Left colon (tissue), 2 donors: ENCODE measurements around the gene KLHL21. TPM values are rescaled to one million over a fixed set of nuclear protein-coding genes. Genes with fewer than 3 reads are reported as not detected.
"Not testable (repeated sequence)": the region's sequence is repeated elsewhere in the genome, so short reads cannot be mapped to it uniquely, and the experiment has no call there.

Source experiments
- ATAC-seq: fragments of 200-7000 bp; cut with Tn5 transposase; one replicate; pipeline ENCODE4 v1.9.1; 2020; ENCODE audit warnings: mild to moderate bottlenecking, moderate library complexity
- DNase-seq, 2 donors: peaks; one replicate each; pipeline ENCODE4 v3.0.0-alpha.2; 2020
- intact Hi-C, 2 donors: fragments of 100-400 bp; cut with DNase I in 1 of 2; cut with micrococcal nuclease in 1 of 2; formaldehyde crosslinking; loops; one replicate each; pipeline versions ENCODE4 v1.11.2 to v1.14.0; 2022; cut with DNase I, micrococcal nuclease
- long read RNA-seq: library from polyadenylated mRNA; unstranded; transcript quantifications from one replicate; pipeline ENCODE4 v2.0.0, GENCODE V29; 2021
- total RNA-seq, 2 donors: library from RNA; stranded (reverse); fragmentation: NEBNext Ultra II Directional; extraction: Animal tissue kit (Norgen Biotek cat#: 25700); gene quantifications; one replicate each; pipeline ENCODE4 v1.2.1, GENCODE V29; 2021
- donor health status: DM: no; HTN: no; CAD: no.
- donor health status: DM: yes; HTN: yes; CAD: no.

The KLHL21 gene
- 10 to 100 TPM in 1 of 2 donors, 1 to 10 TPM in 1; 8.0 to 14.0 TPM for total RNA-seq
- long read RNA-seq, full-length matches to known transcripts = 4 of 9 reads
- long read RNA-seq, partial matches to known transcripts = 5 of 9 reads
- long read RNA-seq, other reads (novel, unspliced or antisense) = 0 of 9 reads

DNA sequence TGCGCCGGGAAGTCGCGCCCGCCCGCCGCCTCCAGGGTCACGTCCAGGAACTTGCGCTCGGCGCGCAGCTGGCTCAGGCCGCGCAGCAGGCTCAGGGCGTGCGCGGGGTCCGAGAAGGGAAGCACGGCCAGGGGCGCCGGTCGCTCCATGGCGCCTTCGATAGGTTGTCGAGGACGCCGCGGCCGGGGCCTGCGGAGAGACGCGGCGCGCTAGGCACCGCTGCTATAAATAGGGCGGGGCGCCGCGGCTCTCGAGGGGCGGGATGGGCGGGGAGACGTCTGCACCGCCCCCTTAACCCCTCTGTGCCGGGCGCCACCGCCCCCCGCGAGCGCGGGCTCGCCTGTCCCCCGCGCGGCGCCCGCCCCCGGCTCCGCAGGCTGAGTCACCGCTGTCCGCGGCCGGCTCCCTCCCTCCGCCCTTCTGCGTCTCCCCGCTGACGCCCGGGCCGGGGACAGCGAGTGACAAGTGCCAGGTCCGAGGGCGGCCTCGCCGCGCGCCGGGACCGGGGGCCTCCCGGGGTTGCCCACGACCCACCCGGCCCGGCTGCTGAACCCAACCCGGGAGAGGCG lies at the start of gene KLHL21:
Gene KLHL21 (minus strand): TSS at position 201 of the 569 bp plus-strand sequence. CDS start 52 bp downstream, at position 149.
- DNase-seq (peak; percentile 86 to 87), ATAC-seq (peak; percentile 75)
- intact Hi-C loops = no loop called here

DNA sequence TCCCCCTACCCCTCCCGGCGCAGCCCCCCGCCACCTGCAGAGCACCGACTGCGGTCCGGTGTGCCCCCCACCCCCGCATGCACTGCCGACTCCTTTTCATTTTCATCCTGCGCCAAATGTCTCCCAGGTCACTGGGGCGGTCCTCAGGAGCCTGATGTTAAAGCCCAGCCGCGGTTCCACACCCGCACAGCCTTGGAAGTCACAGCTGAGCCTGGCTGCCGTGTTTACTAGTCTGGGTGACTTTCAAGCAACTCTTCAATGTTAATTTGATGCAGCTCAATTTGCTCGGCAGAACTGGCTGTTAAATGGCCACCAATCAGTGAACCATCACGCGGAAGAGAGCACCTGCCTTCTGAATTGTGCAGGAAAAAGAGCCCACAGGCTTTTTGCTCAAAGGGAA lies 49.2 kb upstream of the KLHL21 start:
- ATAC-seq (no peak), DNase-seq (no peak)
- intact Hi-C loops = no loop called here

- ATAC-seq (no peak), DNase-seq (no peak)
- intact Hi-C loops = loop anchor here in 1 of 2 donors (5.0 kb wide), 1 partner anchor 161 kb away; no protein-coding TSS in a partner anchor
Observed at GRCh38 chr1:6648556-6648955, 45.9 kb upstream of the KLHL21 start.

- DNase-seq (no peak), ATAC-seq (peak; percentile 60)
- intact Hi-C loops = loop anchor here in 1 of 2 donors (5.0 kb wide), 1 partner anchor 159 kb away; no protein-coding TSS in a partner anchor
Observed at GRCh38 chr1:6646499-6647148, 44.0 kb upstream of the KLHL21 start.

DNA sequence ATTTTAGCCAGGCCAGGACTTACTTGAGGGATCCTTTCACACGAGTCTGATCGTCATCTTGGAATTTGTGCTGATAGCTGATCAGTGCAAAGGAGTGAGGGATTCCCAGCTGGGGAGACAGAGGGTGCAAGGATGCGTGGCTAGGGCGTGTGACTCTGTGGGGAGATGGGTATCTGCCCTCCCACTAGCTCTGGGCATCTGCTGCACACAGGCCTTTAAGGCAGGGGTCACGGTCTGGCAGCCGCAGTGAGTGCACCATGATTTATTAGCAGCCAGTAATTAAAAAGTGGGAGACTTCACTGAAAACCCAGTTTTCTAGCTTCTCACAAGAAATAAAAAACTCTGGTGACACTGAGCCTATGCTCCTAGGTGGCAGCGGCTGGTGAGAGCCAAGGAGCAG lies 42.3 kb upstream of the KLHL21 start:
- DNase-seq (no peak), ATAC-seq (no peak)
- intact Hi-C loops = loop anchor here in 1 of 2 donors (5.0 kb wide), 1 partner anchor 158 kb away; no protein-coding TSS in a partner anchor

- ATAC-seq, DNase-seq, intact Hi-C loops: not testable (repeated sequence)
Observed at GRCh38 chr1:6640867-6641266, 38.2 kb upstream of the KLHL21 start.

GRCh38 chr1:6638226-6638625 lies 35.6 kb upstream of the KLHL21 start:
- DNase-seq = peak; percentile 41 to 48
- ATAC-seq = no peak
- intact Hi-C loops = loop anchor here in 1 of 2 donors (10.0 kb wide), 1 partner anchor 83 kb away; the partner anchor contains the start of genes NOL9 and TAS1R1

DNA sequence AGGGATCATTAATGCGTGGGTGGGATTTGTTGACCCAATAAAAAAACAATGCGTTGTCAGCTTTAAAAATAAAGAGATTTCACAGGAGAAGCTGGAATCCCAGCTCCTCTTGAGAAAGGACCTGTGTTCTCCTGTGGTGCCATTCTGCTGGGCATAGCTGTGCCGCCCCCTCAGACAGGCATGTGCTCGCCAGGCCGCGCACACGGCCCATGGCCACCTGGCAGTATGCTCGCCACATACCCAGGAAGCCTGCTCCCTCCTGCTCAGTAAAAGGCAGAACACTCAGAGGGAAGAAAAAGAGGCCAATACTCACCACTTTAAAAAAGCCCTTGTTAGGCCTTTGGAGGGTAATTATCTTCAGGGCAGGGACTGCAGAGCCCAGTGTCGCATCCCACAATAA lies 35.1 kb upstream of the KLHL21 start:
- DNase-seq (no peak), ATAC-seq (no peak)
- intact Hi-C loops = loop anchor here in 1 of 2 donors (10.0 kb wide), 1 partner anchor 83 kb away; the partner anchor contains the start of genes NOL9 and TAS1R1

GRCh38 chr1:6636778-6637177 lies 34.1 kb upstream of the KLHL21 start:
- DNase-seq, ATAC-seq: not testable (repeated sequence)
- intact Hi-C loops = loop anchor here in 1 of 2 donors (10.0 kb wide), 1 partner anchor 82 kb away; the partner anchor contains the start of genes NOL9 and TAS1R1

GRCh38 chr1:6635910-6636760 lies 33.5 kb upstream of the KLHL21 start:
- no peak for DNase-seq
- intact Hi-C loops = loop anchor here in 1 of 2 donors (10.0 kb wide), 1 partner anchor 81 kb away; the partner anchor contains the start of genes NOL9 and TAS1R1
- ATAC-seq = no peak

- intact Hi-C loops = loop anchor here in 1 of 2 donors (10.0 kb wide), 1 partner anchor 81 kb away; the partner anchor contains the start of genes NOL9 and TAS1R1
- ATAC-seq = peak; percentile 5
- no peak for DNase-seq
Observed at GRCh38 chr1:6635161-6635909, 32.7 kb upstream of the KLHL21 start.

GRCh38 chr1:6634371-6635052 lies 31.8 kb upstream of the KLHL21 start:
- DNase-seq (peak; percentile 49 to 78), ATAC-seq (peak; percentile 86)
- intact Hi-C loops = loop anchor here in 1 of 2 donors (10.0 kb wide), 1 partner anchor 80 kb away; the partner anchor contains the start of genes NOL9 and TAS1R1

- intact Hi-C loops = loop anchor here in 1 of 2 donors (10.0 kb wide), 1 partner anchor 78 kb away; the partner anchor contains the start of genes NOL9 and TAS1R1
- ATAC-seq (no peak), DNase-seq (no peak)
Observed at GRCh38 chr1:6632588-6633514, 30.2 kb upstream of the KLHL21 start.

GRCh38 chr1:6631058-6631457 lies 28.4 kb upstream of the KLHL21 start:
- intact Hi-C loops = loop anchor here in 1 of 2 donors (10.0 kb wide), 1 partner anchor 76 kb away; the partner anchor contains the start of genes NOL9 and TAS1R1
- ATAC-seq (no peak), DNase-seq (no peak)

DNA sequence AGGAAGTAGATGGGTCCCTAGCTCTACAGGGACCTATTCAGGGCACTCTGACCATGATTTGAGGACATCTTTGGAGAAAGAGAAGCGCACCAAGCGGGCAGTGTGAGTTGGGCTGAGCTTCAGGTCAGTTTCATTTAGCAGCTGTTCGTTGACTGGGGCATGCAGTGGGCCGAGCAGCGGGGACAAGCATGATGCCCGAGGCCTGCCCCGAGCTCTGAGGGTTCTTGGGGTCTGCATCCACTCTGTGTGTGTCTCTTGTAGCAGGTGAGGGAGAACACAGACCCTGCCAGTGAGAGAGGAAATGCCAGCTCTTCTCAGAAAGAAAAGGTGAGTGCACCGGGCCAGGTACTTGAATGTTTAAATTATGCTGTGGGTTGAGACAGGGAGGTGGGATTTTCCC lies 27.4 kb upstream of the KLHL21 start:
- intact Hi-C loops = loop anchor here in 1 of 2 donors (10.0 kb wide), 1 partner anchor 75 kb away; the partner anchor contains the start of genes NOL9 and TAS1R1
- no peak for ATAC-seq

DNA sequence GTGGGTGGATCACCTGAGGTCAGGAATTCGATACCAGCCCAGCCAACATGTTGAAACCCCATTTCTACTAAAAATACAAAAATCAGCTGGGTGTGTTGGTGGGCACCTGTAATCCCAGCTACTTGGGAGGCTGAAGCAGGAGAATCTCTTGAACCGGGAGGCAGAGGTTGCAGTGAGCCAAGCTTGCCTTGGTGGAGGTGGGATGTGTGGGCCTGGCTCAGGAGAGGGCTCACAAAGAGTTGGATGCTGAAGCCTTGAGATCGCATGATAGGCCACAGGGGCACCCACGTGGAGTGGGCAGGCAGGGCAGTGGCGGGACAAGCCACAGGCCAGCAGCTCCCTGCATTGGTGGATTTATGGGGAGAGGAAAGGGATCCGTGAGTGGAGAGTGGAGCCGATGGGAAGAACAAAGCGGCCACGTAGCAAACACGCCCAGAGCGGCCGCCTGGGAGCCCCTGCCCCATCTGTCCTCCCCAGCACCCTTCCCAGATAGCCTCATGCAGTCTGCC lies 26.4 kb upstream of the KLHL21 start:
- DNase-seq (no peak), ATAC-seq (no peak)
- intact Hi-C loops = no loop called here

More for the DNA sequence above, 27.4 kb upstream of the KLHL21 start:
- no peak for DNase-seq
